Calu3 (cell line): ENCODE results near the gene GNAS. TPM values are rescaled to one million over a fixed set of nuclear protein-coding genes. Genes with fewer than 3 reads are reported as not detected.

ENCODE experiments used
- BruUV-seq: library from RNA; stranded (reverse); fragments of 400-500 nt; replicated peaks from 2 replicates; lab custom pipeline; 2021; lab: Mats Ljungman, UMichigan
- CTCF ChIA-PET: fragments of 300-600 bp; sonication (Branson Sonifier 250); formaldehyde crosslinking; loops from one replicate; lab custom pipeline; 2022; ENCODE audit warnings: antibody characterized with exemption; lab: Charles Lee
- DNase-seq: peaks from one replicate; pipeline ENCODE4 v3.0.0; 2022
- H3K27ac Mint-ChIP-seq: one replicate; pipeline ENCODE4 v1.8.0; 2022; ENCODE audit warnings: mixed read lengths; ENCODE audit not compliant: unreplicated experiment
- H3K27me3 Mint-ChIP-seq: one replicate; pipeline ENCODE4 v1.8.0; 2022; ENCODE audit warnings: mixed read lengths; ENCODE audit not compliant: unreplicated experiment
- H3K36me3 Mint-ChIP-seq: one replicate; pipeline ENCODE4 v1.8.0; 2022; ENCODE audit warnings: mild to moderate bottlenecking, moderate library complexity, mixed read lengths; ENCODE audit not compliant: insufficient read depth, unreplicated experiment
- H3K4me1 Mint-ChIP-seq: one replicate; pipeline ENCODE4 v1.8.0; 2022; ENCODE audit warnings: mild to moderate bottlenecking, low read depth, mixed read lengths; ENCODE audit not compliant: unreplicated experiment
- H3K4me3 Mint-ChIP-seq: one replicate; pipeline ENCODE4 v1.8.0; 2022; ENCODE audit warnings: mild to moderate bottlenecking, low read depth, moderate library complexity, mixed read lengths; ENCODE audit not compliant: unreplicated experiment
- H3K9me3 Mint-ChIP-seq: one replicate; pipeline ENCODE4 v1.8.0; 2022; ENCODE audit warnings: low read depth, mixed read lengths; ENCODE audit not compliant: unreplicated experiment
- CTCF ChIP-seq: fragments of 200-600 bp; IDR thresholded peaks from one replicate; pipeline ENCODE4 v1.8.0; 2022; ENCODE audit warnings: antibody characterized with exemption; ENCODE audit not compliant: unreplicated experiment
- intact Hi-C: fragments of 100-400 bp; cut with micrococcal nuclease; formaldehyde crosslinking; loops from one replicate; pipeline ENCODE4 v1.10.0; 2022; ENCODE audit not compliant: unreplicated experiment
- total RNA-seq: library from RNA; stranded (reverse); gene quantifications from 2 replicates; pipeline ENCODE4 v1.2.3, GENCODE V29; 2022

GNAS gene
- total RNA-seq, 1 experiment from 2014 or later = 1,410 TPM

GRCh38 chr20:58911309-58911708, 58.8 kb downstream of the GNAS start:
- Mint-ChIP-seq H3K36me3 (peaks cover 65% of the 10 kb centered on the region), H3K4me1 (peaks cover 17% of the 10 kb centered on the region), H3K9me3 (no peaks in the 10 kb centered on the region), H3K27ac (no peak overlapping the region), H3K4me3 (no peak overlapping the region), H3K27me3 (no peaks in the 10 kb centered on the region)
- intact Hi-C loops = no loop called here
- no peak for DNase-seq
- no TSS peak for BruUV-seq
- no peak for TF ChIP-seq CTCF
- CTCF ChIA-PET = no interaction called here

DNA sequence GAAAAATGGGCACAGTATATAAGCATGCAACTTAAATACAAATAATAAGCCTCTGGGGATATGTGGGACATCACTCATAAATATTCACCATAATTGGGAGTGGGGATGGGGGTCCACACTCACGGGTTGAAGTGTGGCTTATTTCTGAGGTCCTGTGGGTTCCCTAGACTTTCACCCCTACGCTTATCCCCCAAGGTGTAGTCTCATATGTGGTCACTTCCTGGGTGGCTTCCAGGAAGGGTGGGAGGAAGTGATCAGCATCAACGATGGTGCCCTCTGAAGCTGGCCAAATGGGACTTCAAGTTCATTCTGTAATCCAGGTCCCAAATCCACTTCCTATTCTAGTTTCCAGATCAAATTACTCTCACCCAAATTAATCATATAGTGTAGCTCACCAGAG, 59.5 kb downstream of the GNAS start:
- Mint-ChIP-seq H3K36me3 (peaks cover 58% of the 10 kb centered on the region), H3K27me3 (no peaks in the 10 kb centered on the region), H3K4me3 (no peak overlapping the region), H3K27ac (no peak overlapping the region), H3K4me1 (peaks cover 14% of the 10 kb centered on the region), H3K9me3 (no peaks in the 10 kb centered on the region)
- TF ChIP-seq CTCF = no peak
- CTCF ChIA-PET = no interaction called here
- intact Hi-C loops = no loop called here
- no peak for DNase-seq
- BruUV-seq = no TSS peak

DNA sequence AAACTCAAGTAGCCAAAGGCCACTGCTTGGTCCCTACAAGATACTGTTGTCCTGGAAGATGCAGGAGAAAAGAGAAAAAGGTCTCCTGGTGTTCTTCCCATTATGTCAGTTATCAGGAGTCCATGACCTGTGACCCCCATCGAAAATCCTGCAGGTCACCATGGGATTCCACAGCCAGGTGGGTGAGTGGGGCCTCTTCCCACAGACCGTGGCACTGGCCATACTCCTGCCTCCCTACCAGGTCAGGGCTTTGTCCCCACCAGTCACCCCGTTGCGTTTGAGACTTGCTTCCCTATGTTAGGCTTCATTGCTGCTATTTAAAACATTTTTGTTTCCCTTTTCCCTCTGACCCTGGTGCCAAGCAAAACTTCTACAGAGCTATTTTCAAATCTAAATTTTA, 60.6 kb downstream of the GNAS start:
- Mint-ChIP-seq H3K9me3 (no peaks in the 10 kb centered on the region), H3K4me1 (peaks cover 3% of the 10 kb centered on the region), H3K27me3 (no peaks in the 10 kb centered on the region), H3K36me3 (peaks cover 47% of the 10 kb centered on the region), H3K4me3 (no peak overlapping the region), H3K27ac (no peak overlapping the region)
- no peak for TF ChIP-seq CTCF
- no TSS peak for BruUV-seq
- DNase-seq = no peak
- intact Hi-C loops = no loop called here
- CTCF ChIA-PET = no interaction called here

- intact Hi-C loops = no loop called here
- TF ChIP-seq CTCF = no peak
- H3K27ac Mint-ChIP-seq = no peak overlapping the region
- BruUV-seq = no TSS peak
- no peak for DNase-seq
- peaks cover 10% of the 10 kb centered on the region for H3K27me3 Mint-ChIP-seq
- H3K9me3 Mint-ChIP-seq = no peaks in the 10 kb centered on the region
- CTCF ChIA-PET = no interaction called here
- no peaks in the 10 kb centered on the region for H3K36me3 Mint-ChIP-seq
- H3K4me1 Mint-ChIP-seq = no peaks in the 10 kb centered on the region
- no peak overlapping the region for H3K4me3 Mint-ChIP-seq
Measured at GRCh38 chr20:58918621-58919020, 66.1 kb downstream of the GNAS start.
